Gastrocnemius medialis (tissue), 4 donors: ENCODE results near the gene CCND1. TPM values are rescaled to one million over a fixed set of nuclear protein-coding genes. Genes with fewer than 3 reads are reported as not detected.

Source experiments
- ATAC-seq, 2 donors: fragments of 150-250 bp; one replicate each; pipeline ENCODE4 v1.9.1; 2016
- DNase-seq, 2 donors: peaks; one replicate each; pipeline ENCODE4 v3.0.0-alpha.2; 2019
- H3K27ac ChIP-seq, 4 donors: fragments of 200-600 bp; sonication (generic); 1 replicate in 1 of 4; 2 replicates in 3 of 4; pipeline ENCODE4 v1.5.1; 2016 to 2018; ENCODE audit warnings: mild to moderate bottlenecking in 2 of 4, moderate library complexity in 1 of 4
- H3K27me3 ChIP-seq, 3 donors: fragments of 200-600 bp; sonication (generic) in 2 of 3; 1 replicate in 1 of 3; 2 replicates in 2 of 3; pipeline versions ENCODE4 v1.5.1 to v1.6.0; 2016 to 2019; ENCODE audit warnings: mild to moderate bottlenecking in 1 of 3, moderate library complexity in 1 of 3
- H3K36me3 ChIP-seq, 2 donors: fragments of 200-600 bp; sonication (generic) in 1 of 2; one replicate each; pipeline ENCODE4 v1.5.1; 2017 to 2018
- H3K4me1 ChIP-seq, 2 donors: fragments of 200-600 bp; sonication (generic) in 1 of 2; one replicate each; pipeline ENCODE4 v1.5.1; 2016 to 2017; ENCODE audit warnings: mild to moderate bottlenecking in 2 of 2
- H3K4me3 ChIP-seq, 4 donors: fragments of 200-600 bp; sonication (generic) in 3 of 4; 1 replicate in 1 of 4; 2 replicates in 3 of 4; pipeline ENCODE4 v1.5.1; 2016 to 2019; ENCODE audit warnings: mild to moderate bottlenecking in 2 of 4
- H3K9me3 ChIP-seq, 3 donors: fragments of 200-600 bp; sonication (generic) in 2 of 3; 1 replicate in 1 of 3; 2 replicates in 2 of 3; pipeline ENCODE4 v1.5.1; 2016 to 2019
- CTCF ChIP-seq, 5 experiments: fragments of 450-650 bp in 3 of 5; fragments of 200-600 bp in 2 of 5; sonication (generic) in 2 of 5; IDR thresholded peaks in 4 of 5; conservative IDR thresholded peaks in 1 of 5; 1 replicate in 4 of 5; 2 replicates in 1 of 5; pipeline ENCODE4 v1.5.1; 2016 to 2019; ENCODE audit warnings: antibody characterized with exemption in 5 of 5, mild to moderate bottlenecking in 3 of 5, moderate library complexity in 3 of 5
- POLR2A ChIP-seq, 2 donors: fragments of 450-650 bp; IDR thresholded peaks; one replicate each; pipeline ENCODE4 v1.6.1; 2017; ENCODE audit warnings: antibody characterized with exemption in 2 of 2, mild to moderate bottlenecking in 2 of 2, moderate library complexity in 2 of 2
- in situ Hi-C, 4 donors: fragments of 200-750 bp; cut with MboI; loops; one replicate each; pipeline versions ENCODE4 v1.15.0 to v1.8.0; 2017; ENCODE audit warnings: low sequenced_read_pairs in 4 of 4
- intact Hi-C: fragments of 100-400 bp; cut with DNase I; formaldehyde crosslinking; loops from one replicate; pipeline ENCODE4 v1.15.1; 2023; ENCODE audit warnings: low total_unique reads
- total RNA-seq, 4 donors: library from RNA; depleted of rRNA; stranded (reverse); fragments of >200 nt; gene quantifications; one replicate each; pipeline versions ENCODE4 v1.1.0 to v1.2.3, GENCODE V29; 2016

The CCND1 gene
- 1 to 10 TPM; 1.3 to 4.6 (median 3.2) TPM for total RNA-seq

- TF ChIP-seq POLR2A (IDR thresholded peaks at IDR 0.05) (no peak), CTCF (IDR thresholded peaks at IDR 0.05 in 4 of 5, conservative IDR thresholded peaks at IDR 0.05 in 1 of 5) (no peak)
- Histone ChIP-seq H3K36me3 (no peaks in the 10 kb centered on the region), H3K4me1 (peaks cover 33 to 60% of the 10 kb centered on the region in 2 donors), H3K4me3 (peak within 1 kb of the TSS; percentile 56 to 76 (median 64)), H3K9me3 (no peaks in the 10 kb centered on the region), H3K27ac (peak within 1 kb of the TSS in 2 of 4 donors; percentile 9 to 48), H3K27me3 (peaks cover 49 to 73% (median 70%) of the 10 kb centered on the region in 3 donors)
- ATAC-seq = no peak
- DNase-seq = no peak
- in situ Hi-C loops = loop anchor here in 2 of 4 donors (25.0 kb wide), 2 partner anchors 354 to 529 kb away; partner anchors contain the start of gene MYEOV (in 1 of the 2)
- intact Hi-C loops = loop anchor here (5.0 kb wide), 1 partner anchor 349 kb away; the partner anchor contains the start of gene MYEOV
These were observed at the start of gene CCND1 for GRCh38 chr11:69640995-69641581. Gene CCND1 (plus strand): TSS chr11:69641156. CDS start chr11:69641314, 158 bp downstream.

GRCh38 chr11:69592986-69593650 lies 47.8 kb upstream of the CCND1 start:
- in situ Hi-C loops = no loop called here
- TF ChIP-seq CTCF (IDR thresholded peaks at IDR 0.05 in 4 of 5, conservative IDR thresholded peaks at IDR 0.05 in 1 of 5) (no peak), POLR2A (IDR thresholded peaks at IDR 0.05) (no peak)
- Histone ChIP-seq H3K36me3 (no peaks in the 10 kb centered on the region), H3K27ac (no peak overlapping the region), H3K9me3 (no peaks in the 10 kb centered on the region), H3K4me1 (no peaks in the 10 kb centered on the region), H3K27me3 (no peaks in the 10 kb centered on the region), H3K4me3 (no peak overlapping the region)
- ATAC-seq (no peak), DNase-seq (no peak)
- intact Hi-C loops = no loop called here

GRCh38 chr11:69593851-69594250 lies 47.1 kb upstream of the CCND1 start:
- no peaks in the 10 kb centered on the region for H3K36me3 ChIP-seq
- H3K27me3 ChIP-seq = no peaks in the 10 kb centered on the region
- TF ChIP-seq CTCF (IDR thresholded peaks at IDR 0.05 in 4 of 5, conservative IDR thresholded peaks at IDR 0.05 in 1 of 5) (no peak), POLR2A (IDR thresholded peaks at IDR 0.05) (no peak)
- ATAC-seq (no peak), DNase-seq (no peak)
- no peak overlapping the region for H3K27ac ChIP-seq
- no peak overlapping the region for H3K4me3 ChIP-seq
- in situ Hi-C loops (no loop called here), intact Hi-C loops (no loop called here)
- no peaks in the 10 kb centered on the region for H3K9me3 ChIP-seq
- no peaks in the 10 kb centered on the region for H3K4me1 ChIP-seq

- intact Hi-C loops (no loop called here), in situ Hi-C loops (no loop called here)
- no peaks in the 10 kb centered on the region for H3K9me3 ChIP-seq
- H3K36me3 ChIP-seq = no peaks in the 10 kb centered on the region
- H3K4me1 ChIP-seq = no peaks in the 10 kb centered on the region
- TF ChIP-seq CTCF (IDR thresholded peaks at IDR 0.05 in 4 of 5, conservative IDR thresholded peaks at IDR 0.05 in 1 of 5) (no peak), POLR2A (IDR thresholded peaks at IDR 0.05) (no peak)
- no peak overlapping the region for H3K4me3 ChIP-seq
- no peak for ATAC-seq
- H3K27me3 ChIP-seq = no peaks in the 10 kb centered on the region
- DNase-seq = no peak
- H3K27ac ChIP-seq = no peak overlapping the region
These were observed 46.5 kb upstream of the CCND1 start for GRCh38 chr11:69594481-69594880.
